Right cardiac atrium (tissue), 5 donors: ENCODE data around the gene DNMT1. TPM values are rescaled to one million over a fixed set of nuclear protein-coding genes. Genes with fewer than 3 reads are reported as not detected.

Source experiments
- ATAC-seq, 2 donors: fragments of 200-7000 bp; cut with Tn5 transposase; one replicate each; pipeline versions ENCODE4 v1.8.0 to v1.9.1; 2020; ENCODE audit warnings: moderate library complexity in 2 of 2, mild to moderate bottlenecking in 1 of 2
- DNase-seq, 3 donors: peaks; one replicate each; pipeline ENCODE4 v3.0.0-alpha.2; 2020
- H3K27ac ChIP-seq: one replicate; pipeline ENCODE4 v1.5.1; 2013; ENCODE audit warnings: mild to moderate bottlenecking, low read length, control low read depth, moderate library complexity
- H3K27me3 ChIP-seq: one replicate; pipeline ENCODE4 v1.6.1; 2013; ENCODE audit not compliant: control insufficient read depth, insufficient read depth
- H3K4me1 ChIP-seq: one replicate; pipeline ENCODE4 v1.6.1; 2013; ENCODE audit warnings: low read length; ENCODE audit not compliant: control insufficient read depth, insufficient read depth
- H3K4me3 ChIP-seq: one replicate; pipeline ENCODE4 v1.5.1; 2013; ENCODE audit warnings: low read length, control low read depth
- H3K9me3 ChIP-seq: one replicate; pipeline ENCODE4 v1.6.1; 2013; ENCODE audit warnings: low read length; ENCODE audit not compliant: control insufficient read depth
- WGBS: extraction: QIAGEN DNeasy Blood & Tissue Kit; methylation state at CpG from one replicate; pipeline ENCODE4 v1.1.7; 2013; 5-methylcytosine and 5-hydroxymethylcytosine counted together
- intact Hi-C, 4 donors: fragments of 100-400 bp; cut with DNase I; formaldehyde crosslinking; loops; one replicate each; pipeline versions ENCODE4 v1.11.0 to v1.14.0; 2022 to 2023
- polyA plus RNA-seq: library from polyadenylated mRNA; stranded (reverse); fragments of 200-250 nt; gene quantifications from one replicate; pipeline ENCODE4 v1.2.3, GENCODE V29; 2013
- total RNA-seq, 4 donors: library from RNA; stranded (reverse); fragmentation: NEBNext Ultra II Directional; extraction: Animal tissue kit (Norgen Biotek cat#: 25700); gene quantifications; one replicate each; pipeline ENCODE4 v1.2.1, GENCODE V29; 2021
- donor health status: healthy with polysubstance abuse.
- donor health status: DM: no; HTN: yes; CAD: no.
- donor health status: DM: no; HTN: no; CAD: no.
- donor health status: DM: no; HTN: yes; CAD: no; lungs with severe emphysema.
- donor health status: DM: yes; HTN: yes; CAD: no.

The DNMT1 gene
- total and polyA plus RNA-seq, 5 donors = 19.3 to 37.2 (median 27.2) TPM

DNA sequence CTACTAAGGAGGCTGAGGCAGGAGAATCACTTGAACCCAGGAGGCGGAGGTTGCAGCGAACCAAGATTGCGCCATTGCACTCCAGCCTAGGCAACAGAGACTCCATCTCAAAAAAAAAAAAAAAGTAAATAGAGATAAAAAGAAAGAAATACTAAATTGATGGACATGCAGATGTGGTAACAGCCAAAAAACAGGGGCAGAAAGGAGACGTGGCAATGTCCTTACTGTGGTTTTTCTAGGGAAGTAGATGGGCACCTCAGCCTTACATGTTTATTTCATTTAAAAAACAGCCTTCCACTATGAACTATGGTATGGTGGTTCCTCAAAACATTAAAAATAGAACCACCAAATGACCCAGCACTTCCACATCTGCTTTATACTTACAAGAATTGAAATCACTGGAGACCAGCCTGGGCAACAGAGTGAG is 68.5 kb downstream of the DNMT1 start:
- intact Hi-C loops = no loop called here
- no peak overlapping the region for H3K27ac ChIP-seq

GRCh38 chr19:10124429-10124828 is 70.3 kb downstream of the DNMT1 start:
- H3K27me3 ChIP-seq = no peaks in the 10 kb centered on the region
- no peak overlapping the region for H3K27ac ChIP-seq
- 96% methylated on average over 7 of the region's 7 CpGs for WGBS
- DNase-seq (no peak), ATAC-seq (no peak)
- H3K4me1 ChIP-seq = no peaks in the 10 kb centered on the region
- intact Hi-C loops = no loop called here
- no peaks in the 10 kb centered on the region for H3K9me3 ChIP-seq
- H3K4me3 ChIP-seq = no peak overlapping the region

More for the DNA sequence above, 68.5 kb downstream of the DNMT1 start:
- no peaks in the 10 kb centered on the region for H3K27me3 ChIP-seq
- no peak for ATAC-seq
- WGBS = 88% methylated on average over 4 of the region's 4 CpGs
- DNase-seq = peak in 1 of 3 donors; percentile 25
- no peaks in the 10 kb centered on the region for H3K9me3 ChIP-seq
- H3K4me3 ChIP-seq = no peak overlapping the region
- H3K4me1 ChIP-seq = no peaks in the 10 kb centered on the region

- intact Hi-C loops = no loop called here
- Histone ChIP-seq H3K27ac (no peak overlapping the region), H3K4me3 (no peak overlapping the region), H3K27me3 (no peaks in the 10 kb centered on the region), H3K4me1 (peaks cover 5% of the 10 kb centered on the region), H3K9me3 (no peaks in the 10 kb centered on the region)
- 56% methylated on average over 6 of the region's 6 CpGs for WGBS
- DNase-seq (peak; percentile 47 to 62 (median 59)), ATAC-seq (peak; percentile 34 to 39)
Observed at GRCh38 chr19:10122045-10122444, 72.7 kb downstream of the DNMT1 start.

- H3K9me3 ChIP-seq = no peaks in the 10 kb centered on the region
- WGBS = 59% methylated on average over 9 of the region's 9 CpGs
- H3K4me3 ChIP-seq = no peak overlapping the region
- DNase-seq (peak in 2 of 3 donors; percentile 58 to 62), ATAC-seq (peak; percentile 28 to 30)
- H3K27ac ChIP-seq = peak overlapping the region; percentile 59
- H3K4me1 ChIP-seq = peaks cover 5% of the 10 kb centered on the region
- no peaks in the 10 kb centered on the region for H3K27me3 ChIP-seq
- intact Hi-C loops = no loop called here
Observed at GRCh38 chr19:10120538-10121189, 74.1 kb downstream of the DNMT1 start.

DNA sequence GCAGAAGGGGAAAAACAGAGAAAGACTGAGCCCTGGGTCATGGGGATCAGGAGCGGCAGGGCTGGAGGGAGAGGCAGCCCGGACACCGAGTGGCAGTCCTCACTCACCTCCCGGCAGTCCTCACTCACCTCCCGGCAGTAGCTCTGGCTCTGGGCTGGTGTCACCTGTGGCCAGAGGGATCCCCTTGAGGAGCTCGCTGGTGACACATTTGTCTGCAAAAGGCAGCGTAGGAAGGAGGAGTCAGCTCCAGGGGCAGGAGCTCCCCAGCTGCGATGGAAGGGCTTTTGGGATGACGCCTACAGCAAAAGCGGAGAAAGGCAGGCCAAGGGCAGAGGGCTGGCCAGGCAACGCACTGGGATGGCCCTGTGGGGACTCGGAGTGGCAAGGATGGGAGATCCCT is 75.8 kb downstream of the DNMT1 start:
- 46% methylated on average over 12 of the region's 12 CpGs for WGBS
- Histone ChIP-seq H3K27me3 (no peaks in the 10 kb centered on the region), H3K9me3 (no peaks in the 10 kb centered on the region), H3K4me3 (peak overlapping the region; percentile 71), H3K27ac (no peak overlapping the region), H3K4me1 (peaks cover 5% of the 10 kb centered on the region)
- no peak for ATAC-seq
- DNase-seq = peak in 2 of 3 donors; percentile 47 to 58
- intact Hi-C loops = no loop called here

GRCh38 chr19:10116866-10117616 is 77.7 kb downstream of the DNMT1 start:
- intact Hi-C loops = no loop called here
- DNase-seq = peak in 2 of 3 donors; percentile 23 to 40
- no peak for ATAC-seq
- Histone ChIP-seq H3K4me1 (peaks cover 5% of the 10 kb centered on the region), H3K27ac (no peak overlapping the region), H3K27me3 (no peaks in the 10 kb centered on the region), H3K4me3 (no peak overlapping the region), H3K9me3 (no peaks in the 10 kb centered on the region)
- 90% methylated on average over 21 of the region's 21 CpGs for WGBS

GRCh38 chr19:10116085-10116865 is 78.5 kb downstream of the DNMT1 start:
- intact Hi-C loops = no loop called here
- Histone ChIP-seq H3K27me3 (no peaks in the 10 kb centered on the region), H3K4me1 (peaks cover 5% of the 10 kb centered on the region), H3K4me3 (no peak overlapping the region), H3K27ac (no peak overlapping the region), H3K9me3 (no peaks in the 10 kb centered on the region)
- WGBS = 85% methylated on average over 35 of the region's 35 CpGs
- ATAC-seq = no peak
- DNase-seq = peak in 2 of 3 donors; percentile 49 to 65

DNA sequence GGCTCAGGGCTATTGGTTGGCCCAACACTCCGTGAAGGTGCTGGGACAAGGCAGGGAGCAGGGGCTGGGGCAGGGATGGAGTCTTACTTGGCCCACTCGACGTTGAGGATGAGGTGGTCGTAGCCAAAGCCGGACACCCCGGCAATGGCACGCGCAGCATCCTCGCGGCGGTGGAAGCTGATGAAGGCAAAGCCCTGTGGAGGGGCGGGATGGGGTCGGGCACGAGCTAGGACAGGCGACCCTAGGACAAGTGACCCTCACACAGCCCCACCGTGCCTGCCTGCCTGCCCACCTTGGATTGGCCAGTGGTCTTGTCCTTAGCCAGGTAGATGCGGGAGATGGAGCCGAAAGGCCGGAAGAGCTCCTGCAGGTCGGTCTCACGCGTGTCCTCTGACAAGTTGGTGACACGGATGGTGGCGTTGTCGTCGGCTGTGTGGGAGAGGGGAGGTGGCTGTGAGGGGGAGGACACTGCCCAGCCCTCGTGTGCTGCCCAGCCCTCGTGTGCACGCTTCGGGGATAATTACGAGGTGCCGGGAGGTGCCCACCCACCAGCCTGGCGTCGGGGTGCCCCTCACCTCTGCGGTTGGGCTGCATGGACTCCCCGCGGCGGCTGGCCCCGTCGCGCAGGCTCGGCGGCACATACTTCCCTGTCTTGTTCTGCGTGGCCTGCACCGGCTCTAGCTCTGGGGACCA is 79.2 kb downstream of the DNMT1 start:
- H3K4me1 ChIP-seq = peaks cover 5% of the 10 kb centered on the region
- DNase-seq = peak in 1 of 3 donors; percentile 72
- no peak overlapping the region for H3K27ac ChIP-seq
- H3K4me3 ChIP-seq = no peak overlapping the region
- ATAC-seq = no peak
- no peaks in the 10 kb centered on the region for H3K27me3 ChIP-seq
- 88% methylated on average over 45 of the region's 45 CpGs for WGBS
- intact Hi-C loops = no loop called here
- H3K9me3 ChIP-seq = no peaks in the 10 kb centered on the region

- DNase-seq (peak; percentile 33 to 64 (median 64)), ATAC-seq (no peak)
- WGBS = 78% methylated on average over 26 of the region's 26 CpGs
- no peaks in the 10 kb centered on the region for H3K27me3 ChIP-seq
- peaks cover 5% of the 10 kb centered on the region for H3K4me1 ChIP-seq
- no peak overlapping the region for H3K4me3 ChIP-seq
- intact Hi-C loops = no loop called here
- H3K9me3 ChIP-seq = no peaks in the 10 kb centered on the region
- no peak overlapping the region for H3K27ac ChIP-seq
Observed at GRCh38 chr19:10114651-10115391, 79.9 kb downstream of the DNMT1 start.
